OCI-LY3 (cell line): ENCODE measurements around the gene EIF4G3.

Experiments used
- H2AFZ ChIP-seq: fragments of 200-600, 300-600 bp; shearing (Covaris generic); 2 replicates; pipeline ENCODE4 v1.6.0; 2014; ENCODE audit warnings: antibody characterized with exemption, low read depth, low read length
- H3K27ac ChIP-seq: fragments of 200-600, 300-600 bp; sonication (generic); 2 replicates; pipeline ENCODE4 v1.5.1; 2014; ENCODE audit warnings: mild to moderate bottlenecking, low read length, moderate library complexity, mixed read lengths
- H3K27me3 ChIP-seq: fragments of 200-600, 300-600 bp; sonication (generic); 2 replicates; pipeline ENCODE4 v1.6.1; 2014; ENCODE audit warnings: low read depth, low read length, mixed read lengths
- H3K36me3 ChIP-seq: fragments of 200-600, 300-600 bp; sonication (generic); replicated peaks from 2 replicates; pipeline ENCODE3; 2014; ENCODE audit warnings: low read depth, low read length, mixed read lengths
- H3K4me1 ChIP-seq: fragments of 300-600, 200-600 bp; sonication (generic); 2 replicates; pipeline ENCODE4 v1.6.1; 2014; ENCODE audit warnings: low read length, mixed read lengths
- H3K4me2 ChIP-seq: fragments of 200-600, 300-600 bp; sonication (generic); 2 replicates; pipeline ENCODE4 v1.6.1; 2014; ENCODE audit warnings: low read length, mixed read lengths
- H3K4me3 ChIP-seq: fragments of 300-600, 200-600 bp; sonication (generic); 2 replicates; pipeline ENCODE4 v1.5.1; 2014; ENCODE audit warnings: antibody characterized with exemption, mild to moderate bottlenecking, low read length, moderate library complexity
- H3K79me2 ChIP-seq: fragments of 300-600, 200-600 bp; shearing (Covaris generic); 2 replicates; pipeline ENCODE4 v1.6.1; 2014; ENCODE audit warnings: mild to moderate bottlenecking, low read length, mixed read lengths
- H3K9ac ChIP-seq: fragments of 300-600, 200-600 bp; shearing (Covaris generic); 2 replicates; pipeline ENCODE4 v1.6.0; 2014; ENCODE audit warnings: mild to moderate bottlenecking, low read length, moderate library complexity
- H3K9me3 ChIP-seq: fragments of 200-600, 300-600 bp; shearing (Covaris generic); 2 replicates; pipeline ENCODE4 v1.6.1; 2014; ENCODE audit warnings: low read length, mixed read lengths; ENCODE audit not compliant: insufficient read depth
- H4K20me1 ChIP-seq: fragments of 200-600, 300-600 bp; sonication (generic); 2 replicates; pipeline ENCODE4 v1.6.1; 2016; ENCODE audit warnings: low read length, mixed read lengths; ENCODE audit not compliant: insufficient read depth
- CTCF ChIP-seq: fragments of 200-600, 300-600 bp; sonication (generic); IDR thresholded peaks from 2 replicates; pipeline ENCODE4 v1.5.1; 2014; ENCODE audit warnings: antibody characterized with exemption, low read length, low read depth
- EZH2phosphoT487 ChIP-seq: fragments of 200-600 bp; shearing (Covaris generic); IDR thresholded peaks from 2 replicates; pipeline ENCODE4 v1.6.1; 2018; ENCODE audit warnings: antibody characterized with exemption, mixed run types, low read depth

EIF4G3 gene

GRCh38 chr1:21162740-21163464 is 13.8 kb downstream of the EIF4G3 start:
- H4K20me1 ChIP-seq, result peaks cover 6% of the 10 kb centered on the region
- no peak overlapping the region for H3K27ac ChIP-seq
- peaks cover 14% of the 10 kb centered on the region for H3K4me1 ChIP-seq
- peaks cover 18% of the 10 kb centered on the region for H3K36me3 ChIP-seq
- no peaks in the 10 kb centered on the region for H3K9me3 ChIP-seq
- H3K79me2 ChIP-seq, result peaks cover 58% of the 10 kb centered on the region
- H3K27me3 ChIP-seq, result no peaks in the 10 kb centered on the region
- H3K9ac ChIP-seq, result no peak overlapping the region
- TF ChIP-seq CTCF (no peak), EZH2phosphoT487 (no peak)
- no peak overlapping the region for H3K4me2 ChIP-seq
- no peak overlapping the region for H2AFZ ChIP-seq
- no peak overlapping the region for H3K4me3 ChIP-seq

DNA sequence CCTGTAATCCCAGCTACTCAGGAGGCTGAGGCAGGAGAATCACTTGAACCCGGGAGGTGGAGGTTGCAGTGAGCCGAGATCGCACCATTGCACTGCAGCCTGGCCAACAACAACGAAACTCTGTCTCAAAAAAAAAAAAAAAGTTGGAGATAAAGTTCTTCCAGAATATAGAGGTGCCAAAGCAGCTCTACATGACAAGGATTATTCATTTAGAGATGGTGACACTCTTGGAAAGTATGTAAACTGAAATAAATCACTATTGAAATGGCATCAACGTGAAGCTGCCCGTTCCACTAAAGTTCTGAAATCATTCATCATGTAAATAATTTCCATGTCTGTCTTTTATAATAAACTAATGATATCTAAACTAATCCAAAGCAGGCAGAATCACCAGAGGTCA is 14.9 kb downstream of the EIF4G3 start:
- H3K27me3 ChIP-seq, result no peaks in the 10 kb centered on the region
- TF ChIP-seq EZH2phosphoT487 (no peak), CTCF (no peak)

GRCh38 chr1:21160263-21160796 is 16.4 kb downstream of the EIF4G3 start:
- Histone ChIP-seq H4K20me1 (peaks cover 5% of the 10 kb centered on the region), H3K27ac (no peak overlapping the region)

More for the DNA sequence above, 14.9 kb downstream of the EIF4G3 start:
- no peak overlapping the region for H3K9ac ChIP-seq
- H4K20me1 ChIP-seq, result peaks cover 6% of the 10 kb centered on the region
- H3K4me3 ChIP-seq, result no peak overlapping the region
- peaks cover 14% of the 10 kb centered on the region for H3K4me1 ChIP-seq
- H3K79me2 ChIP-seq, result peaks cover 62% of the 10 kb centered on the region
- no peaks in the 10 kb centered on the region for H3K9me3 ChIP-seq
- H3K27ac ChIP-seq, result no peak overlapping the region
- H3K4me2 ChIP-seq, result no peak overlapping the region
- no peak overlapping the region for H2AFZ ChIP-seq
- peaks cover 14% of the 10 kb centered on the region for H3K36me3 ChIP-seq

More at GRCh38 chr1:21160263-21160796, 16.4 kb downstream of the EIF4G3 start:
- Histone ChIP-seq H3K27me3 (no peaks in the 10 kb centered on the region), H3K9ac (no peak overlapping the region), H3K79me2 (peaks cover 56% of the 10 kb centered on the region), H3K4me2 (no peak overlapping the region), H3K4me1 (peaks cover 5% of the 10 kb centered on the region), H3K4me3 (no peak overlapping the region), H3K9me3 (no peaks in the 10 kb centered on the region), H2AFZ (no peak overlapping the region), H3K36me3 (peaks cover 11% of the 10 kb centered on the region)
- no peak for TF ChIP-seq EZH2phosphoT487
- TF ChIP-seq CTCF, result no peak
